Loucy (cell line): Measurements from ENCODE around the gene PPFIA1.

Experiments
- H2AFZ ChIP-seq: fragments of 200-600 bp; sonication (generic); 2 replicates; pipeline ENCODE4 v1.6.0; 2016; ENCODE audit warnings: antibody characterized with exemption, mild to moderate bottlenecking, low read length, moderate library complexity
- H3F3A ChIP-seq: fragments of 200-600 bp; 2 replicates; pipeline ENCODE4 v1.6.0; 2016; ENCODE audit warnings: antibody characterized with exemption, low read depth, mild to moderate bottlenecking
- H3K27me3 ChIP-seq: fragments of 200-600 bp; sonication (generic); 2 replicates; pipeline ENCODE4 v1.6.1; 2014; ENCODE audit warnings: low read length, mild to moderate bottlenecking; ENCODE audit not compliant: insufficient read depth, poor library complexity, severe bottlenecking
- H3K36me3 ChIP-seq: fragments of 200-600 bp; sonication (generic); 2 replicates; pipeline ENCODE4 v1.6.1; 2016; ENCODE audit warnings: low read length; ENCODE audit not compliant: insufficient read depth
- H3K4me1 ChIP-seq: fragments of 200-600 bp; sonication (generic); 2 replicates; pipeline ENCODE4 v1.5.1; 2014; ENCODE audit warnings: low read length, mild to moderate bottlenecking; ENCODE audit not compliant: insufficient read depth, poor library complexity, severe bottlenecking
- H3K4me2 ChIP-seq: fragments of 200-600 bp; sonication (generic); 2 replicates; pipeline ENCODE4 v1.6.0; 2014; ENCODE audit warnings: antibody characterized with exemption, low read length, low read depth, mild to moderate bottlenecking; ENCODE audit not compliant: poor library complexity, severe bottlenecking
- H3K4me3 ChIP-seq: fragments of 200-600 bp; sonication (generic); 2 replicates; pipeline ENCODE4 v1.5.1; 2014; ENCODE audit warnings: low read length, mild to moderate bottlenecking, mixed read lengths; ENCODE audit not compliant: poor library complexity, severe bottlenecking
- H3K79me2 ChIP-seq: fragments of 200-600 bp; sonication (generic); 2 replicates; pipeline ENCODE4 v1.6.1; 2014; ENCODE audit warnings: low read length; ENCODE audit not compliant: insufficient read depth
- H3K9ac ChIP-seq: fragments of 200-600 bp; sonication (generic); 2 replicates; pipeline ENCODE4 v1.6.0; 2014; ENCODE audit warnings: mild to moderate bottlenecking, low read depth, low read length, moderate library complexity; ENCODE audit not compliant: poor library complexity, severe bottlenecking
- H3K9me2 ChIP-seq: fragments of 200-600 bp; sonication (generic); replicated peaks from 2 replicates; pipeline ENCODE4 v1.6.1; 2016; ENCODE audit warnings: low read depth, low read length, mixed read lengths
- H3K9me3 ChIP-seq: fragments of 200-600 bp; sonication (generic); 2 replicates; pipeline ENCODE4 v1.6.1; 2014; ENCODE audit warnings: mild to moderate bottlenecking, antibody characterized with exemption, low read length, low read depth; ENCODE audit not compliant: insufficient read depth
- H4K20me1 ChIP-seq: fragments of 200-600 bp; sonication (generic); 2 replicates; pipeline ENCODE4 v1.6.0; 2014; ENCODE audit warnings: antibody characterized with exemption, low read length, mild to moderate bottlenecking; ENCODE audit not compliant: insufficient read depth, poor library complexity, severe bottlenecking
- EZH2phosphoT487 ChIP-seq: fragments of 200-600 bp; IDR thresholded peaks from 2 replicates; pipeline ENCODE4 v1.6.1; 2018; ENCODE audit warnings: antibody characterized with exemption, mild to moderate bottlenecking, moderate library complexity, borderline replicate concordance
- TF ChIP-seq, protein P1 (sequence below): fragments of 200-600 bp; sonication (generic); conservative IDR thresholded peaks from 2 replicates; pipeline ENCODE4 v1.5.1; 2014; ENCODE audit warnings: mild to moderate bottlenecking, antibody characterized with exemption, low read length

Gene PPFIA1

GRCh38 chr11:70268526-70268925, 2.0 kb upstream of the PPFIA1 start:
- Histone ChIP-seq H3K36me3 (no peaks in the 10 kb centered on the region), H3K9me2 (no peaks in the 10 kb centered on the region), H3K4me1 (peaks cover 24% of the 10 kb centered on the region), H3K79me2 (peaks cover 29% of the 10 kb centered on the region), H2AFZ (no peak overlapping the region), H3K9ac (no peak overlapping the region), H3F3A (no peaks in the 10 kb centered on the region), H4K20me1 (peaks cover 25% of the 10 kb centered on the region), H3K4me3 (no peak overlapping the region), H3K27me3 (no peaks in the 10 kb centered on the region), H3K4me2 (no peak overlapping the region), H3K9me3 (no peaks in the 10 kb centered on the region)
- TF ChIP-seq EZH2phosphoT487 = no peak
- TF ChIP-seq, protein P1, sequence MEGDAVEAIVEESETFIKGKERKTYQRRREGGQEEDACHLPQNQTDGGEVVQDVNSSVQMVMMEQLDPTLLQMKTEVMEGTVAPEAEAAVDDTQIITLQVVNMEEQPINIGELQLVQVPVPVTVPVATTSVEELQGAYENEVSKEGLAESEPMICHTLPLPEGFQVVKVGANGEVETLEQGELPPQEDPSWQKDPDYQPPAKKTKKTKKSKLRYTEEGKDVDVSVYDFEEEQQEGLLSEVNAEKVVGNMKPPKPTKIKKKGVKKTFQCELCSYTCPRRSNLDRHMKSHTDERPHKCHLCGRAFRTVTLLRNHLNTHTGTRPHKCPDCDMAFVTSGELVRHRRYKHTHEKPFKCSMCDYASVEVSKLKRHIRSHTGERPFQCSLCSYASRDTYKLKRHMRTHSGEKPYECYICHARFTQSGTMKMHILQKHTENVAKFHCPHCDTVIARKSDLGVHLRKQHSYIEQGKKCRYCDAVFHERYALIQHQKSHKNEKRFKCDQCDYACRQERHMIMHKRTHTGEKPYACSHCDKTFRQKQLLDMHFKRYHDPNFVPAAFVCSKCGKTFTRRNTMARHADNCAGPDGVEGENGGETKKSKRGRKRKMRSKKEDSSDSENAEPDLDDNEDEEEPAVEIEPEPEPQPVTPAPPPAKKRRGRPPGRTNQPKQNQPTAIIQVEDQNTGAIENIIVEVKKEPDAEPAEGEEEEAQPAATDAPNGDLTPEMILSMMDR = no peak

DNA sequence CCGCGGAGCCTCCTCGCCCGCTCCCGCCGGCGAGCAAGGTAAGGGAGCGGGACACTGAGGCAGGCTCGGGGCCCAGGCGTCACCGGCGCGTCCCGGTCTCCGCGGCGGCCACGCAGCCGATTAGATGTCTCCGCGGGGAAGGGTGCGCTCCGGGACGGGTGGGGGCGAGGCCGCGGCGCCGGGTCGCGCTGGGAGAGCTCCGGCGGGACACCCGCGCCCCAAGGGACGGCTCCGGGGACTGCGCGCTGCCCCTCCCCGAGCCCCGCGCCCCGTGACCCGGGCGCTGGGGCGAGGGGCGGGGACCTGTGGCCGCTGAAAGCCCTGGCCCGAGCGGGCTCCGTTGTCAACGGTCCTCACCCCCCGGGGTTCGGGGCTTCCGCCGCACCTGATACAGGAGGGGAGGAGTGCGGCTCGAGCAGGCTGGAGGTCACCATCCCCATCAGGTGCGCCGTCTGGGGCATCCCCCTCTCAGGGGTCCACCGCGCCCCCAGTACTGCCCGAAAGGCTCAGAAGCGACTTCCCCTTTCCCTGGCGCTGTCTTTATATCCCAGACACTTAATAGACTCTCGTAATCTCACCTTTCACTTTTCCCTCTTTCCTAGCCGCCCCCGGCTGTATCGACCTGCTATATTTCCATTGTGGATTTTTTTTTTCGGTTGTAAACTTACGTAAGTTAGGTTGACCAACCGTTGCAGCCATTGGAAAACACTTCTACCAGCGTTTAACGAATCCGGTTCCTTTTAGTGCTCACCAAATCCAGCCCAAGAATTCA, 573 bp downstream of the PPFIA1 start:
- H3K79me2 ChIP-seq = peaks cover 54% of the 10 kb centered on the region

DNA sequence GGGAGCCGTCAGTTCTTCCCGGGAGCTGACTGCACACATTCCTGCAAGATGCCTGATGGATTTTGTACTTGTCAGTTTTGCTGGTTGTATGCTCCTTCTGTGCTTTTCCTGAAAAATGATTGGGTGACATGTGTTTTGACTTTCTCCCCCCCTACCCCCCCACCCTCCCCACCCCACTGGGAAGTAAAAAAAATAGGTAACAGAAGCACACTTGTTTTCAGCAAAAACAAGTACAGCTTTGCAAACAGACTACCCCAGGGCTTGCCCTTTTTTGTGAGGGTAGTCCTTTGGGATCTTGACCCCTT, 1.1 kb downstream of the PPFIA1 start:
- H3F3A ChIP-seq = no peaks in the 10 kb centered on the region
- H3K4me1 ChIP-seq = peaks cover 53% of the 10 kb centered on the region
- TF ChIP-seq, protein P1 = no peak
- no peak for TF ChIP-seq EZH2phosphoT487
- no peak overlapping the region for H2AFZ ChIP-seq
- no peaks in the 10 kb centered on the region for H3K27me3 ChIP-seq
- H3K4me3 ChIP-seq = peak overlapping the region; percentile 93
- no peaks in the 10 kb centered on the region for H3K9me3 ChIP-seq
- peak overlapping the region; percentile 99 for H3K4me2 ChIP-seq
- H3K36me3 ChIP-seq = peaks cover 6% of the 10 kb centered on the region; the same call in 1 of the 2 replicates
- H4K20me1 ChIP-seq = peaks cover 53% of the 10 kb centered on the region
- no peaks in the 10 kb centered on the region for H3K9me2 ChIP-seq
- H3K9ac ChIP-seq = peak overlapping the region; percentile 78
- H3K79me2 ChIP-seq = peaks cover 59% of the 10 kb centered on the region

More for the DNA sequence above, 573 bp downstream of the PPFIA1 start:
- Histone ChIP-seq H2AFZ (peak overlapping the region; percentile 83; the same call in 1 of the 2 replicates), H3K36me3 (peaks cover 6% of the 10 kb centered on the region; the same call in 1 of the 2 replicates), H3K9me3 (no peaks in the 10 kb centered on the region), H3K9ac (peak overlapping the region; percentile 78), H3K27me3 (no peaks in the 10 kb centered on the region), H3K4me2 (peak overlapping the region; percentile 99), H3K4me3 (peak overlapping the region; percentile 93), H4K20me1 (peaks cover 48% of the 10 kb centered on the region), H3K4me1 (peaks cover 49% of the 10 kb centered on the region), H3K9me2 (no peaks in the 10 kb centered on the region), H3F3A (no peaks in the 10 kb centered on the region)
- TF ChIP-seq EZH2phosphoT487 = no peak
- TF ChIP-seq, protein P1 = no peak
